Astrocyte of the spinal cord (primary cell): Measurements from ENCODE around the gene CD52.

Experiments
- DNase-seq: peaks from one replicate; pipeline ENCODE4 v3.0.0; 2011; ENCODE audit warnings: low read depth, low spot score
- H3K4me3 ChIP-seq: 2 replicates; pipeline ENCODE4 v1.5.1; 2011; ENCODE audit warnings: low read depth, mild to moderate bottlenecking, low read length, moderate library complexity
- in situ Hi-C: cut with HindIII; loops from 2 replicates; pipeline ENCODE4 v1.10.0; 2017; ENCODE audit warnings: low sequenced_read_pairs
- TF ChIP-seq, protein P1 (sequence below): IDR thresholded peaks from 2 replicates; pipeline ENCODE4 v1.5.1; 2012; ENCODE audit warnings: low read depth, mild to moderate bottlenecking, low read length, inconsistent platforms

Gene CD52

DNA sequence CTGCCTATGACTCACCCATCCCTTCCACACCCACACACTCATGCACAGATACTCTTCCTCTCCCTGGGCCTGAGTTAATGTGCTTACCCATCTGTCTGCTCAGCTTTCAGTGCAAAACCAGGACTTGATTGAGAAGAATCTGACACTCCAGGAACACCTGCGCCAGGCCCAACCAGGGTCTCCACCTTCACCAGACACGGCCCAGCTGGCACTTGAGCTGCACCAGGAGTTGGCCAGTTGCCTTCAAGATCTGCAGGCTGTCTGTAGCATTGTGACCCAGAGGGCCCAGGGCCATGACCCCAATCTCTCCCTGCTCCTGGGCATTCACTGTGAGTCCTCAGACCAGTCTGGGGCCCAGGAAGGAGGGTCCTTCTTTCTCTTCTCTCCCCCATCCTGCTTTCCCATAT, 41.3 kb upstream of the CD52 start:
- no peak overlapping the region for H3K4me3 ChIP-seq
- in situ Hi-C loops, result no loop called here
- TF ChIP-seq, protein P1, sequence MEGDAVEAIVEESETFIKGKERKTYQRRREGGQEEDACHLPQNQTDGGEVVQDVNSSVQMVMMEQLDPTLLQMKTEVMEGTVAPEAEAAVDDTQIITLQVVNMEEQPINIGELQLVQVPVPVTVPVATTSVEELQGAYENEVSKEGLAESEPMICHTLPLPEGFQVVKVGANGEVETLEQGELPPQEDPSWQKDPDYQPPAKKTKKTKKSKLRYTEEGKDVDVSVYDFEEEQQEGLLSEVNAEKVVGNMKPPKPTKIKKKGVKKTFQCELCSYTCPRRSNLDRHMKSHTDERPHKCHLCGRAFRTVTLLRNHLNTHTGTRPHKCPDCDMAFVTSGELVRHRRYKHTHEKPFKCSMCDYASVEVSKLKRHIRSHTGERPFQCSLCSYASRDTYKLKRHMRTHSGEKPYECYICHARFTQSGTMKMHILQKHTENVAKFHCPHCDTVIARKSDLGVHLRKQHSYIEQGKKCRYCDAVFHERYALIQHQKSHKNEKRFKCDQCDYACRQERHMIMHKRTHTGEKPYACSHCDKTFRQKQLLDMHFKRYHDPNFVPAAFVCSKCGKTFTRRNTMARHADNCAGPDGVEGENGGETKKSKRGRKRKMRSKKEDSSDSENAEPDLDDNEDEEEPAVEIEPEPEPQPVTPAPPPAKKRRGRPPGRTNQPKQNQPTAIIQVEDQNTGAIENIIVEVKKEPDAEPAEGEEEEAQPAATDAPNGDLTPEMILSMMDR, result no peak
- DNase-seq, result no peak

GRCh38 chr1:26277261-26277661, 40.5 kb upstream of the CD52 start:
- no peak for DNase-seq
- in situ Hi-C loops, result no loop called here
- TF ChIP-seq, protein P1, result no peak
- H3K4me3 ChIP-seq, result no peak overlapping the region

DNA sequence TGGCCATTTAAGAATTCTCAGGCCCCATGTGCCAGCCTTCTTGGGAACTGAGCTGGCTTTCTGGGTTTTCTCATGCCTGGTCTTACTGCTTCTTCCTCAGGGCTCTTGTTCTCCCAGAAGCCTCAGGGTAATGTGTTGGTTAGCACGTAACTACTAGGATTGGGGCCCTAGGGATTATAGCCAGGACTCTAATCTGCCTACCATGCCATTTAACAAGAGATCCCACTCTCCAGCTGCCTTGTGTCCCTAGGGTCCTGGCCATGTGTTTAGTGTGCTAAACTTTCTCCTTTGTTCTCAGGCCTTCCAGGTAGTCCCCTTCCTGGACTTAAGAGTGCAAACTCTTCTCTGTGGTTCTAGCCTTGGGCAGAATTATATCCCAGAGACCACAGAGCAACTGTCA, 40.0 kb upstream of the CD52 start:
- in situ Hi-C loops, result no loop called here
- DNase-seq, result no peak

GRCh38 chr1:26278303-26278702, 39.5 kb upstream of the CD52 start:
- TF ChIP-seq, protein P1, result no peak
- peak; percentile 76 for DNase-seq
- in situ Hi-C loops, result no loop called here
- no peak overlapping the region for H3K4me3 ChIP-seq

More for the DNA sequence above, 40.0 kb upstream of the CD52 start:
- TF ChIP-seq, protein P1, result no peak
- no peak overlapping the region for H3K4me3 ChIP-seq

DNA sequence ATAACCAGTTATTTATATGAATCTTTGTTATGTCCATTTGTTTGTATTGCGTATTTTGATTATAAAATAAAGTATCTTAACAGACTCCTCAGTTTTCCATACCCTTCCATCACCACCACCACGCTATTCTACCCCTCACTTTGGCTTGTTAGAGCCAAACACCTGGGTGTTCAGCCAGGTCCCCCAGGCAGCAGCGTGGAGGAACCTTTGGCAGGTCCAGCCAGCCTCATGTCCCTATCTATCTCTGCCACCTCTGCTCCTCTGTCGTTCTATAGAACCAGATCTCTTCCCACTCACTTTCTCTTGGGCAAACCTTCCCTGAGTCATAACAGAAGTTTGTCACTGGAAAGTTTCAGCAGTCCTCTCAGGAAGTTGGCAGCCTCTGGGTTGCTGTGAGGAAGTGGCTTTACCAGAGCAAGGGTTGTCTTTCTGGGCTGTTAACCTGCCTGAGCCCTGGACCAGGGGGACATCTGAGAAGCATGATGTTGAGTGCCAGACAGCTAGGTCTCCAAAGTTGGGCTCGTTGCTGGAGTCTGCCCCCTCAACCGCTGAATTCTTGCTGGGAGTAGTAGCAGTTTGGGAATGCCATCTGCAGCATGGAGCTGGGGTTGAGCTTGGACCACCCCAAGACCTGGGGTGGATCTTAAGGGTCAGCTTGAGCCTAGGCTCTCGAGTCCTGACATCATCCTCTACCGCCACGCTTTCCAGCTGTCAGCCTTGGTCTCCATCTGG, 38.9 kb upstream of the CD52 start:
- TF ChIP-seq, protein P1, result no peak
- DNase-seq, result peak; percentile 42
- H3K4me3 ChIP-seq, result peak overlapping the region; percentile 86
- in situ Hi-C loops, result no loop called here

GRCh38 chr1:26279456-26280332, 38.1 kb upstream of the CD52 start, which contains the start of gene SH3BGRL3:
Gene SH3BGRL3 (plus strand): TSS chr1:26280086. CDS start chr1:26280156, 70 bp downstream.
- H3K4me3 ChIP-seq, result peak within 1 kb of the TSS; percentile 86
- TF ChIP-seq, protein P1, result peak; percentile 63
- in situ Hi-C loops, result no loop called here
- DNase-seq, result peak; percentile 86
